T-helper 2 cell treated with Interferon-gamma antibody and Interleukin-4, amounts not matched to agents 5 μg/mL and 100 μg/mL, for 36 hours (primary cell): Measurements from ENCODE around the gene C5AR2.
"Not testable (repeated sequence)": the region's sequence is repeated elsewhere in the genome, so short reads cannot be mapped to it uniquely, and the experiment has no call there.

ENCODE experiments used
- DNase-seq: peaks from one replicate; pipeline ENCODE4 v3.0.0; 2021; ENCODE audit warnings: low spot score
- H3K27ac Mint-ChIP-seq: one replicate; pipeline ENCODE4 v1.8.0; 2021; ENCODE audit warnings: mild to moderate bottlenecking, mixed read lengths
- H3K27me3 Mint-ChIP-seq: one replicate; pipeline ENCODE4 v1.8.0; 2021; ENCODE audit warnings: low read depth, mixed read lengths
- H3K36me3 Mint-ChIP-seq: one replicate; pipeline ENCODE4 v1.8.0; 2021; ENCODE audit warnings: low read depth, mixed read lengths
- H3K4me1 Mint-ChIP-seq: one replicate; pipeline ENCODE4 v1.8.0; 2021; ENCODE audit warnings: low read depth, mixed read lengths
- H3K4me3 Mint-ChIP-seq: one replicate; pipeline ENCODE4 v1.8.0; 2022; ENCODE audit warnings: mild to moderate bottlenecking, moderate library complexity, mixed read lengths
- H3K9me3 Mint-ChIP-seq: one replicate; pipeline ENCODE4 v1.8.0; 2021; ENCODE audit warnings: mixed read lengths

Gene C5AR2

DNA sequence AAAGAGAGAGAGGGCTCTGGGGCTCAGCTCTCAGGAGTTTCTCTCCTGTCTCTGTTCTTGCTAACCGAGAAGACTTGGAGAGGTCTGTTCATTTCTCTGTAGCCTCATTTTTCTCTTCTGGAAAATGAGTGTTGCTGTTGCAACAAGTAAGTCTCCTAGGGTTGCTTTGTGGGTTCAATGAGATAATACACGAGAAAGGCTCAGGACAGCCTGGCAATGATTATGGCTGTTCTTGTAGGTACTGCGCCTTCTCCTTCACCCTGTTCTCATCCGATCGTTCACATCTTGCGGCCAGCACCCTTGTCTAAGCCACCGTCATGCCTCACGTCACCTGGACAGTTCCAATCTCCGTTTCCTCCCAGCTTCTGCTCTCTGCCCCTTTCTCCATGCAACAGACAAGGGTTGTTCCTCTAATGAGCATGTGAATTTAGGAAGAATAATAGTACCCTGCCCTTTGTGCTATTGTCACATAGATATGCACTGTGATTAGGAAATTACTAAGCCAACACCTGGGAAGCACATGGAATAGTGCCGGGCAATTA lies 18.1 kb upstream of the C5AR2 start:
- H3K36me3 Mint-ChIP-seq: no peaks in the 10 kb centered on the region
- no peak overlapping the region for H3K27ac Mint-ChIP-seq
- no peak overlapping the region for H3K4me3 Mint-ChIP-seq
- DNase-seq: no peak
- H3K27me3 Mint-ChIP-seq: peaks cover 5% of the 10 kb centered on the region
- no peaks in the 10 kb centered on the region for H3K4me1 Mint-ChIP-seq
- H3K9me3 Mint-ChIP-seq: no peaks in the 10 kb centered on the region

DNA sequence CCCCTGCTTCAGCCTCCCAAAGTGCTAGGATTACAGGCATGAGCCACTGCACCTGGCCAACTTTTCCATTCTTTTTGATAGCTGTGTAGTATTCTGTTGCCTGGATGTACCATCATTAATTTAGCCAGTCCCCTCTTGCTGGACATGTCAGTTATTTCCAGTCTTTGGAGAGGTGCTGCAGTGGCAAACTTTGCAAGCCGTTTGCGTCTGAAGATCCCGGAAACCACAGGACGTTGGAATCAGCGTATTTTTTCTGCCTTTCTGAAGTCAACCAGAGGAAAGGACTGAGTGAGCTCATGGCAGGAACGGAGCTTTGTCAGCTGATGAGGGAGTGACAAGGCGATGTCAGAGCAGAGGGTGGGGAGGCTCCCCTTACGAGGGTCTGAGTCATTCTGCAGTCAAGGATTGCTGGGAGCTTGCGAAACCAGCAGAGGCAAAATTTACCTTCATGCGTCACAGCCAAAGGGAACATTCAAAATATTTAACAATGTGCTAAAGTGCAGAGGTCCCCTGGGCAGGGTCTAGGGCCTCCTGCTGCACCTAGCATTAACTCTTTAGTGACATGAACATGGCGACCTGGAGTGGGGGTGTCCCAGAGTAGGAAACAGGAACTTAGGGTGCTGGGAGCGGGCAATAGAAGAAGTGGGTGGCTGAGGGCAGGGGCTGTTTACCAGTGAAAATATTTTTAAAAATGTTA lies 16.7 kb upstream of the C5AR2 start:
- no peak overlapping the region for H3K27ac Mint-ChIP-seq

DNA sequence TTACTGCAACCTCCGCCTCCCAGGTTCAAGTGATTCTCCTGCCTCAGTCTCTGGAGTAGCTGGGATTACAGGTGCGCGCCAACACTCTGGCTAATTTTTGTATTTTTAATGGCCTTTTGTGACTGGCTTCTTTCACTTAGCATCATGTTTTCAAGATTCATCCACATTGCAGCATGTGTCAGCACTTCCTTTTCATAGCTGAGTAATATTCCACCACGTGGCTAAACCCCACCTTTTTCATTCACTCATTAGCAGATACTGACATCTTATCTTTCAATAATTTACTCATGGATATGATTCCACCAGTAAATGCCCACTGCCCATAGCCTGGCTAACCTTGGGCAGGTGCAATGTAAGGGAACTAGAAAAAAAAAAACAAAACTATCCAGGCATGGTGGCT lies 15.5 kb upstream of the C5AR2 start:
- Mint-ChIP-seq H3K27me3 (peaks cover 3% of the 10 kb centered on the region), H3K36me3 (no peaks in the 10 kb centered on the region), H3K9me3 (no peaks in the 10 kb centered on the region), H3K4me3 (no peak overlapping the region), H3K27ac (no peak overlapping the region), H3K4me1 (no peaks in the 10 kb centered on the region)
- DNase-seq: no peak

More for the DNA sequence above, 16.7 kb upstream of the C5AR2 start:
- Mint-ChIP-seq H3K4me3 (no peak overlapping the region), H3K4me1 (no peaks in the 10 kb centered on the region), H3K36me3 (no peaks in the 10 kb centered on the region), H3K9me3 (no peaks in the 10 kb centered on the region), H3K27me3 (peaks cover 5% of the 10 kb centered on the region)
- no peak for DNase-seq

DNA sequence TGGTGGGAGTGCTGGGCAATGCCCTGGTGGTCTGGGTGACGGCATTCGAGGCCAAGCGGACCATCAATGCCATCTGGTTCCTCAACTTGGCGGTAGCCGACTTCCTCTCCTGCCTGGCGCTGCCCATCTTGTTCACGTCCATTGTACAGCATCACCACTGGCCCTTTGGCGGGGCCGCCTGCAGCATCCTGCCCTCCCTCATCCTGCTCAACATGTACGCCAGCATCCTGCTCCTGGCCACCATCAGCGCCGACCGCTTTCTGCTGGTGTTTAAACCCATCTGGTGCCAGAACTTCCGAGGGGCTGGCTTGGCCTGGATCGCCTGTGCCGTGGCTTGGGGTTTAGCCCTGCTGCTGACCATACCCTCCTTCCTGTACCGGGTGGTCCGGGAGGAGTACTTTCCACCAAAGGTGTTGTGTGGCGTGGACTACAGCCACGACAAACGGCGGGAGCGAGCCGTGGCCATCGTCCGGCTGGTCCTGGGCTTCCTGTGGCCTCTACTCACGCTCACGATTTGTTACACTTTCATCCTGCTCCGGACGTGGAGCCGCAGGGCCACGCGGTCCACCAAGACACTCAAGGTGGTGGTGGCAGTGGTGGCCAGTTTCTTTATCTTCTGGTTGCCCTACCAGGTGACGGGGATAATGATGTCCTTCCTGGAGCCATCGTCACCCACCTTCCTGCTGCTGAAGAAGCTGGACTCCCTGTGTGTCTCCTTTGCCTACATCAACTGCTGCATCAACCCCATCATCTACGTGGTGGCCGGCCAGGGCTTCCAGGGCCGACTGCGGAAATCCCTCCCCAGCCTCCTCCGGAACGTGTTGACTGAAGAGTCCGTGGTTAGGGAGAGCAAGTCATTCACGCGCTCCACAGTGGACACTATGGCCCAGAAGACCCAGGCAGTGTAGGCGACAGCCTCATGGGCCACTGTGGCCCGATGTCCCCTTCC lies 11.8 kb upstream of the C5AR2 start:
- no peak for DNase-seq
- H3K36me3 Mint-ChIP-seq: no peaks in the 10 kb centered on the region
- no peak overlapping the region for H3K4me3 Mint-ChIP-seq
- peaks cover 7% of the 10 kb centered on the region for H3K27me3 Mint-ChIP-seq
- H3K4me1 Mint-ChIP-seq: peaks cover 2% of the 10 kb centered on the region
- H3K27ac Mint-ChIP-seq: no peak overlapping the region
- H3K9me3 Mint-ChIP-seq: no peaks in the 10 kb centered on the region

DNA sequence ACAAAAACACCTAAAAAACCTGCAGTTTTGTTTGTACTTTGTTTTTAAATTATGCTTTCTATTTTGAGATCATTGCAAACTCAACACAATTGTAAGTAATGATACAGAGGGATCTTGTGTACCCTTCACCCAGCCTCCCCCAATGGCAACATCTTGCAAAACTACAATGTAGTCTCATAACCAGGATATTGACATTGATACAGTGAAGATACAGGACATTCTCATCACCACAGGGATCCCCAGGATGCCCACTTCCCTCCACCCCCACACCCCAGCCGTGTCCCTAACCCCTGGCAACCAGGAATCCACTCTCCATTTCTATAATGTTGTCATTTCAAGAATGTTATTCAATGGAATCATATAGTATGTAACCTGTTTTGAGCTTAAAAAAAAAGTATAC lies 10.3 kb upstream of the C5AR2 start:
- H3K27me3 Mint-ChIP-seq: peaks cover 9% of the 10 kb centered on the region
- DNase-seq: no peak
- H3K4me1 Mint-ChIP-seq: peaks cover 2% of the 10 kb centered on the region
- H3K9me3 Mint-ChIP-seq: no peaks in the 10 kb centered on the region
- H3K27ac Mint-ChIP-seq: no peak overlapping the region
- no peak overlapping the region for H3K4me3 Mint-ChIP-seq
- no peaks in the 10 kb centered on the region for H3K36me3 Mint-ChIP-seq

DNA sequence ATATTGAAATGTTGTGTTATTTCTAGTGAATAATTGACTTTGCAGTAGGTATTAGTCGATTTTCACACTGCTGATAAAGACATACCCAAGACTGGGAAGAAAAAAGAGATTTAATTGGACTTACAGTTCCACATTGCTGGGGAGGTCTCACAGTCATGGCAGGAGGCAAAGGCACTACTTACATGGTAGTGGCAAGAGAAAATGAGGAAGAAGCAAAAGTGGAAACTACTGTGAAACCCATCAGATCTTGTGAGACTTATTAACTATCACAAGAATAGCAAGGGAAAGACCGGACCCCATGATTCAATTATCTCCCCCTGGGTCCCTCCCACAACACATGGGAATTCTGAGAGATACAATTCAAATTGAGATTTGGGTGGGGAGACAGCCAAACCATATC lies 9.9 kb upstream of the C5AR2 start:
- peaks cover 9% of the 10 kb centered on the region for H3K27me3 Mint-ChIP-seq
- H3K27ac Mint-ChIP-seq: no peak overlapping the region
- no peak overlapping the region for H3K4me3 Mint-ChIP-seq
- DNase-seq: no peak
- H3K9me3 Mint-ChIP-seq: no peaks in the 10 kb centered on the region
- no peaks in the 10 kb centered on the region for H3K36me3 Mint-ChIP-seq
- H3K4me1 Mint-ChIP-seq: peaks cover 2% of the 10 kb centered on the region

DNA sequence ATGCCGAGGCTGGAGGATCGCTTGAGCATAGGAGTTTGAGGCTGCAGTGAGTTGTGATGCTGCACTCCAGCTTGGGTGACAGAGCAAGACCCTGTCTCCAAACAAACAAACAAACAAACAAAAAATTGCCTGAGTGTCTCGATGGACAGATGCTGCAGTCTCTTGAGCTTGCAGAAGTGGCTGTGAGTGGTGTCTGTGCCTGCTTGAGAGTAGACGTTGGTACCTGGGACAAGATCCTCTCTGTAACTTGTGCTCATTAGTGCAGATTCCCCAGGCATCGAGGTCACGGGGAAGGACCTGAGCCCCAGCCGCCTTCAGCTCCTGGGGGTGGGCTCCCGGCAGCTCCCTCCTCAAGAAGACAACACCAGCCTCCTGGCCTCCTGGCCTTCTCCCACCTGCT lies 8.6 kb upstream of the C5AR2 start:
- DNase-seq: no peak
- H3K9me3 Mint-ChIP-seq: no peaks in the 10 kb centered on the region
- no peak overlapping the region for H3K4me3 Mint-ChIP-seq
- H3K36me3 Mint-ChIP-seq: no peaks in the 10 kb centered on the region
- peaks cover 2% of the 10 kb centered on the region for H3K4me1 Mint-ChIP-seq
- peaks cover 9% of the 10 kb centered on the region for H3K27me3 Mint-ChIP-seq
- no peak overlapping the region for H3K27ac Mint-ChIP-seq

DNA sequence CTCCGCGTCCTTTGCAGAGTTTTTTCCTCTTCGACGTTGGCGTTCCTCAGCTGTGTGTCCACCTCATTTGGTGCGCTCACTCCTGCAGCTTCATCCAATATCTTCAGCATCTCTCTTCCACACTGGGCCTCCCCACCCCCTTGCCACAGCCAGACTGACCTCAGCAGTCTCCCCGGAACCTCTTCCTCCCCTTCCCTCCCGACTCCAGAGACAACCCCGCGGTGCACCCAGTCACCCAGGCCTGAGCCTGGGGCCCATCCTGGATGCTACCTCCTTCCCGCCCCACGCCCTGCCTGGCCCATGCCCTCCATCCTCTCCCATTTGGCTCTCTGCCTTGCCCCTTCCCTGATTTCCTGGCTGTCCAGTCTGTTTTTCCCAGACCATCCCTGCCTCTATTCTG lies 8.1 kb upstream of the C5AR2 start:
- DNase-seq: no peak
- Mint-ChIP-seq H3K4me1 (peaks cover 2% of the 10 kb centered on the region), H3K9me3 (no peaks in the 10 kb centered on the region), H3K4me3 (no peak overlapping the region), H3K36me3 (no peaks in the 10 kb centered on the region), H3K27ac (no peak overlapping the region), H3K27me3 (peaks cover 9% of the 10 kb centered on the region)

DNA sequence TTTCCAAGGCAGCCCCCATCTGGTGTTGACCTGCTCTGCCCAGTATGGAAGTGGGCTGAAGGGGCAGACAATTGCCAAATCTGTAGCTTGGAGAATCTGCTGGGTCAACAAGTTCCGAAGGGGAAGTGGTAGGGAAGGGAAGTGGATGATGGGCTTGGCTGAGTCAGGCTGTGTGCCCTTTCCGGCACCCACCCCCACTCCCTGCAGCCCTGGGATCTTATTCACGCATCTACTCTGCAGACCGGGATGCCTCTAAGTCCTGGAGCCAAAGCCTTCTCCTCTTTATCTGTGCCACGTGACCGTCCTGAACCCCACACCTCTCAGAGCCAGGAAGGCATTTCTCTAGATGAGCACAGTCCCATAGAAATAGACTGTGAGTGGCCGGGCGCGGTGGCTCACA lies 7.5 kb upstream of the C5AR2 start:
- peaks cover 2% of the 10 kb centered on the region for H3K4me1 Mint-ChIP-seq
- DNase-seq: no peak
- peaks cover 9% of the 10 kb centered on the region for H3K27me3 Mint-ChIP-seq
- H3K4me3 Mint-ChIP-seq: no peak overlapping the region
- no peaks in the 10 kb centered on the region for H3K9me3 Mint-ChIP-seq
- no peaks in the 10 kb centered on the region for H3K36me3 Mint-ChIP-seq
- no peak overlapping the region for H3K27ac Mint-ChIP-seq

DNA sequence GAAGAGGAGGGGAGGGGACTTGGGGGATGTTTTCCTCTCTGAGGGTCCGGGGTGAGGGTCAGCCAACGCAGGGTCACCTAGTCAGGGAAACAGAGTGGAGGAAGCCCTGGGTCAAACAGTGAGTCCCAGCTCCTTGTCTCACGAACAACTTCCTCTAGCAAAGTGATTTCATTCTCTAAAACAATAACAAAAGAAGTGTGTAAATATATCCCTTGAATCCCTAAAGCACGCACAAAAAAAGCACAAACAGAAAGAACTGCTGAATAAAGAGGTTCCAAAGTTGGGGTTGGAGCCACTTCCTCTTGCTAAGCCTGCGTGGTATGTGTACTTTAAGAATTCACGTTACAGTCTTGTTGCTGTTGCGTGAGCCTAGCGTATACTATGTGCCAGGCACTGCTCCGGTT lies 1.5 kb upstream of the C5AR2 start:
- no peak overlapping the region for H3K4me3 Mint-ChIP-seq
- H3K36me3 Mint-ChIP-seq: no peaks in the 10 kb centered on the region
- peak overlapping the region; percentile 31 for H3K27ac Mint-ChIP-seq
- DNase-seq: no peak
- peaks cover 5% of the 10 kb centered on the region for H3K4me1 Mint-ChIP-seq
- no peaks in the 10 kb centered on the region for H3K9me3 Mint-ChIP-seq
- H3K27me3 Mint-ChIP-seq: peaks cover 2% of the 10 kb centered on the region

DNA sequence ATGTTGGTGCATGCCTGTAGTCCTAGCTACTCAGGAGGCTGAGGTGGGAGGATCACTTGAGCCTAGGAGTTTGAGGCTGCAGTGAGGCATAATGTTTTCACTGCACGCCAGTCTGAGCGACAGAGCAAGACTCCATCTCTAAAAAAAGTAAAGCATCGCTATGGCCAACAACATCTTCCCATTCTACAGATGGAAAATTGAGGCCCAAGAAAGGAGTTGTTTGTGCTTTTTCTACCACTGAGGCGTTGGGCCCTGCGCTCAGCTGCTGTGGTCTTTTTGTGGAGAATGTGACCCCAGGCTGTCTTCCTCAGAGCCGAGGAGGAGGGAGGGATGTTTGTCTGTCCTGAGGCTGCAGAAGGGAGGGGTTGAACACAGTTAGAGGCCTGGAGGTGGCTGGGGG lies 485 bp upstream of the C5AR2 start:
- no peak for DNase-seq
- H3K4me1 Mint-ChIP-seq: peaks cover 11% of the 10 kb centered on the region
- H3K27ac Mint-ChIP-seq: no peak overlapping the region
- no peaks in the 10 kb centered on the region for H3K36me3 Mint-ChIP-seq
- H3K9me3 Mint-ChIP-seq: no peaks in the 10 kb centered on the region
- H3K27me3 Mint-ChIP-seq: no peaks in the 10 kb centered on the region
- H3K4me3 Mint-ChIP-seq: no peak overlapping the region

DNA sequence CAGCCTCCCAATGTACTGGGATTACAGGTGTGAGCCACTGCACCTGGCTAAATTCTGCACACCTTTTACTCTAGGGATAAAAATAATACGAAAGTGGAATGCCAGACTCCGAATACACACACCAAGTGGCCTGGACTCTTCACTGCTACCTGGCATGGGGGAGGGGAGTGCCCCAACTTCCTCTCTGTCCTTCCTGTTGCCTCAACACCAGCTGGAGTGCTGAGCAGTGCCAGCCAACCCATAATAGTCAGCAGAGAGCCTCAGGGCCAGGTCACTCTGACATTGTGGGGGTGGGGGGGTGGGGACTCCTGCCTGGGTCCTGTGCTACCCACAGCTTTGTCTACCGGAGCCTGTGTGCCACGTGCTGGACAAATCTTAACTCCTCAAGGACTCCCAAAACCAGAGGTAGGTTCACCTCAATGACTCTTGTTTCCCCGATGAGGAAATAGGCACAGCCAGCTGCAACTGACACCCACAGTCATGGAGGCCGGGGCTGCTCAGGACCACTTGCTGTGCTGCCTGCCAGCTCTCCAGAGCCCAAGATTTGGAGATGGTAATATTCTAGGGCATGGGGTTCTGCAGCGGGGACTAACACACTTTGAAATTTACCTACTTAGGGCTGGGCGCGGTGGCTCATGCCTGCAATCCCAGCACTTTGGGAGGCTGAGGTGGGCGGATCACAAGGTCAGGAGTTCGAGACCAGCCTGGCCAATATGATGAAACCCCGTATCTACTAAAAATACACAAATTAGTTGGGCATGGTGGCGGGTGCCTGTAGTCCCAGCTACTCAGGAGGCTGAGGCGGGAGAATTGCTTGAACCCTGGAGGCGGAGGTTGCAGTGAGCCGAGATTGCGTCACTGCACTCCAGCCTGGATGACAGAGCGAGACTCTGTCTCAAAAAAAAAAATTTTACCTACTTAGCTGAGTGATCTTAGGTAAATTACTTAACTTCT lies 5.1 kb downstream of the C5AR2 start:
- H3K27ac Mint-ChIP-seq: peak overlapping the region; percentile 81
- not testable (repeated sequence) for H3K4me1 Mint-ChIP-seq, DNase-seq, H3K36me3 Mint-ChIP-seq, H3K27me3 Mint-ChIP-seq, H3K9me3 Mint-ChIP-seq
- H3K4me3 Mint-ChIP-seq: peak overlapping the region; percentile 34

DNA sequence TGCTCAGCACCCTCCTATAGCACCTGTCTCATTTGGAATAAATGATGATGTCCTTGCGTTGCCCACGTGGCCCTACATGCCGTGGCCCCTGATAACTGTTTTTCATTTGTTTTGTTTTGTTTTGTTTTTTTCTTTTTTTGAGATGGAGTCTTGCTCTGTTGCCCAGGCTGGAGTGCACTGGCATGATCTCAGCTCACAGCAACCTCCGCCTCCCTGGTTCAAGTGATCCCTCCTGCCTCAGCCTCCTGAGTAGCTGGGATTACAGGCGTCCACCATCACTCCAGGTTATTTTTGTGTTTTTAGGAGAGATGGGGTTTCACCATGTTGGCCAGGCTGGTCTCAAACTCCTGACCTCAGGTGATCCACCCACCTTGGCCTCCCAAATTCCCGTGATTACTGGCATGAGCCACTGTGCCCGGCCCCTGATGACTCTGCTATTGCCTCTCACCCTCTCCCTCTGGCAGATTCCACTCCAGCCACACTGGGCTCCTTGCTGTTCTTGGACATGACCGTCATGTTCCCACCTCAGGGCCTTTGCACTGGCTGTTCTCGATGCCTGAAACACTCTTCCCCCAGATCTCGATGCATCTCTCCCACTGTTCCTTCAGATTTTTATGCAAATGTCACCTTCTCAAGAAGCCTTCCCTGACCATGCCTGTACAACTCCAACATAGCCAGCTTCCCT lies 7.4 kb downstream of the C5AR2 start:
- H3K27me3 Mint-ChIP-seq: no peaks in the 10 kb centered on the region
- no peaks in the 10 kb centered on the region for H3K9me3 Mint-ChIP-seq
- H3K27ac Mint-ChIP-seq: no peak overlapping the region
- no peak for DNase-seq
- H3K4me3 Mint-ChIP-seq: no peak overlapping the region
- H3K36me3 Mint-ChIP-seq: no peaks in the 10 kb centered on the region
- peaks cover 9% of the 10 kb centered on the region for H3K4me1 Mint-ChIP-seq
